Esophagus mucosa (tissue), 1 donor: ENCODE measurements around the gene FZR1. TPM values are rescaled to one million over a fixed set of nuclear protein-coding genes. Genes with fewer than 3 reads are reported as not detected.

Source experiments
- ATAC-seq: fragments of 200-7000 bp; cut with Tn5 transposase; one replicate; pipeline ENCODE4 v1.9.1; 2020
- total RNA-seq: library from RNA; stranded (reverse); gene quantifications from one replicate; pipeline ENCODE4 v1.2.4, GENCODE V29; 2023
- donor health status: DM: yes; HTN: yes; CAD: no.

FZR1 gene
- total RNA-seq, 1 donor from 2014 or later: 38.5 TPM

GRCh38 chr19:3474010-3474409 is 32.1 kb upstream of the FZR1 start:
- ATAC-seq: no peak

DNA sequence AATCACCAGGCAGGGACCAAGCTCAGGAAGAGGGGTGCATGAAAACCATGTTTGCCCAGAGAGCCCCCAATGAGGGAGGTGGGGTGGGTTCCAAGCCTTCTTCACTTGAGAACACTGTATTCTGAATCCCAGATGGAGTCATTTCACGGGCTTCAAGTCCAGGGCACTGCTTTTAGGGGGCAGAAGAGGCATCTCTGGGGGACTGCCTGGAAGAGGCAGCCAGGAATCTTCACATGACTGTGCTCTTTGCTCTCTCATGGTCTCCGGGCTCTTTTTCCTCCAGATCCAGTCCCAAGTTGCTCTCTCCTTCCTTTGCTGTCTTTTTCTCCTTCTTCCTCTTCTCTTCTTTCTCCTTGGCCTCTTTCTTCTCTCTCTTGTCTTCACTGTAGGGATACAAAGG is 31.5 kb upstream of the FZR1 start:
- ATAC-seq: no peak

GRCh38 chr19:3475449-3475848 is 30.7 kb upstream of the FZR1 start:
- no peak for ATAC-seq

GRCh38 chr19:3476830-3477229 is 29.3 kb upstream of the FZR1 start:
- no peak for ATAC-seq

DNA sequence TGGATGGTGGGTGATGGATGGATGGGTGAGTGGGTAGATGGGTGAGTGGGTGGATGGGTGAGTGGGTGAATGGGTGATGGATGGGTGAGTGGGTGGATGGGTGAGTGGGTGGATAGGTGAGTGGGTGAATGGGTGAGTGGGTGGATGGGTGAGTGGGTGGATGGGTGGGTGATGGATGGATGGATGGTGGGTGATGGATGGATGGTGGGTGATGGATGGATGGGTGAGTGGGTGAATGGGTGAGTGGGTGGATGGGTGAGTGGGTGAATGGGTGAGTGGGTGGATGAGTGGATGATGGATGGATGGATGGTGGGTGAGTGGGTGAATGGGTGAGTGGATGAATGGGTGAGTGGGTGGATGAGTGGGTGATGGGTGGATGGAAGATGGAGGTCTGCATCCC is 28.6 kb upstream of the FZR1 start:
- ATAC-seq: no peak

DNA sequence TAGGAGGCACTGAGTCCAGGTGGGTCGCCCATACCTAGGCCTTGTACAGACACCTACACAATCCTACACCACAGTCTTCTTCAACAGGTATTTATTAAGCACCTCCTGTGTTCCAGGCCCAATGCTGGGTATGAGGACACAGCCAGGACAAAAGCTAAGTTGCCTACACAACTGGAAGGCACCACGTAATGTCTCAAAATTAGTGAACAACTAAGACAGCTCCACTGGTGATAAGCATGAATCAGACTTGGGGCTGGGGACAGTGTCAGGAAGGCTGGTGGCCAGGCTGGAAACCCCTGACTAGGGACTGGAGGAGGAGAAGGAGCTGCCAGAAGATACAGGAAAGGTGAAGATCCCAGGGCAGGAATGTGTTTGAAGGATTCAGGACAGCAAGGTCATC is 28.2 kb upstream of the FZR1 start:
- no peak for ATAC-seq

- no peak for ATAC-seq
Observed at GRCh38 chr19:3478409-3479176, 27.5 kb upstream of the FZR1 start.

DNA sequence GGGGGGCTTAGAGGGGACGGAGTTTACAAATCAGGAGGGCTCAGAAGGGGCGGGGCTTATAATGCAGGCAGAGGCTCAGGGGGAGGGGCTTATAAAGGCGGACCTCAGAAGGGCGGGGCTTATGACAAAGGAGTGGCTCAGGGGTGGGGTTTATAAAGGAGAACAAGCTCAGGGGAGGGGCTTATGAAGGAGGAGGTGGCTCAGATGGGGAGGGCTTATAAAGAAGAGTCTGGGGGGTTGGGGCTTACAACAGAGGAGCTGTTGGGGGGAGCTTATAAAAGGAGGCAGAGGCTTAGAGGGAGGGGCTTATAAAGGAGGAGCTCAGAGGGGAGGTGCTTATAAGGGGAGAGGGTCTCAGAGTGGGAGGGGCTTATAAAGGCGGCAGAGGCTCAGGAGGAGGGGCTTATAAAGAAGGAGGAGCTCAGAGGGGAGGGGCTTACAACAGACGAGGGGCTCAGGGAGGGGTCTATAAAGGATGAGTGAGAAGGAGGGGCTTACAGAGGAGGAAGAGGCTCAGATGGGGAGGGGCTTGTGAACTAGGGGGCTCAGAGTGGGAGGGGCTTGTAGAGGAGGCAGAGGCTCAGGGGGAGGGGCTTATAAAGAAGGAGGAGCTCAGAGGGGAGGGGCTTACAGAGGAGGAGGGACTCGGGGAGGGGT is 26.8 kb upstream of the FZR1 start:
- peak; percentile 28 for ATAC-seq

DNA sequence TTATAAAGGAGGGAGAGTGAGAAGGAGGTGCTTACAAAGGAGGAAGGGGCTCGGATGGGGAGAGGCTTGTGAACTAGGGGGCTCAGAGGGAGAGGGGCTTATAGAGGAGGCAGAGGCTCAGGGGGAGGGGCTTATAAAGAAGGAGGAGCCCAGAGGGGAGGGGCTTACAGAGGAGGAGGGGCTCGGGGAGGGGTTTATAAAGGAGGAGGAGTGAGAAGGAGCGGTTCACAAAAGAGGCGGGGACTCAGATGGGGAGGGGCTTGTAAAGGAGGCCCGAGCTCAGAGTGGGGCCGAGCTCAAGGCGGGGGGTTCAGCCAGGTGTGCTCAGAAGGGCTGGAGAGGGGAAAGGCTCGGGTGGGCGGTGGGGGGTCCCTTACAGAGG is 26.3 kb upstream of the FZR1 start:
- ATAC-seq: no peak

GRCh38 chr19:3480383-3481091 is 25.6 kb upstream of the FZR1 start, which contains the start of gene SMIM24:
TSS of gene SMIM24 (minus strand) at chr19:3480525. CDS start at chr19:3480463, 62 bp downstream.
- ATAC-seq: no peak

- ATAC-seq: no peak
Observed at GRCh38 chr19:3481241-3482090, 24.6 kb upstream of the FZR1 start.

GRCh38 chr19:3482507-3483225 is 23.4 kb upstream of the FZR1 start:
- ATAC-seq: no peak

- no peak for ATAC-seq
Observed at GRCh38 chr19:3483226-3483628, 22.9 kb upstream of the FZR1 start, which contains the start of gene SMIM44. TSS of gene SMIM44 (minus strand) at chr19:3483441. CDS start at chr19:3483403, 38 bp downstream.

DNA sequence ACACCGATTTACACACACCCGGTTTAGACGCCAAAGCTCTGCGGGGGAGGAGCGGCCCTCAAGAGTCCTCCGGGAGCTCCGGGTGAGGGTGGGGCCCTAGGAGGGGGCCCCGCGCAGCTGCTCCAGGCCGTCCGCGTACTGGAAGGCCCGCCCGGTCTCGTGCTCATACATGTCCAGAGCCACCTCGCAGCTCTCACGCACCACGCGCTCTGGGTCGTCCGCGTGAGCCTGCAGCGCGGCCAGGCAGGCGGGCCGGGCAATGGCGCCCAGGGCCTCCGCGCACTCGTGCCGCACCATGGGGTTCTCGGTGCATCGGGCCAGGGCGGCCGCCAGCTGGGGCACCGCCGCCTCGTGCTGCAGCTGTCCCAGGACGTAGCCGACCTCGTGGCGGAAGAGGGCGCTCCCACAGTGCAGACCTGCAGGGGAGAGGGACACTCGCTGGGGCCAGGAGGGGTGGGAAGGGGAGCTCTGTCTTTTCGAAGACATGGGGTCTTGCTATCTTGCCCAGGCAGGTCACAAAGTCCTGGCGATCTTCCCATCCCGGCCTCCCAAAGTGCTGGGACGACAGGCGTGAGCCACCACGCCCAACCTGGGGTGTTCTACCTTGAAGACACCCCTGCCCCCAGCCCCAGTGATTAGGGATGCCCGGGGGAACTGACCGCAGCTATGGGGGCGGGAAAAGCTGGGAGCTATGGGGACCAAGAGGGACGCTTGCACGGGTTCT is 14.6 kb upstream of the FZR1 start:
- ATAC-seq: peak; percentile 10

- no peak for ATAC-seq
Observed at GRCh38 chr19:3492131-3492839, 13.8 kb upstream of the FZR1 start.

- no peak for ATAC-seq
Observed at GRCh38 chr19:3492919-3493318, 13.2 kb upstream of the FZR1 start.

GRCh38 chr19:3493651-3494050 is 12.5 kb upstream of the FZR1 start:
- ATAC-seq: no peak

- peak; percentile 27 for ATAC-seq
Observed at GRCh38 chr19:3494051-3494450, 12.1 kb upstream of the FZR1 start.

DNA sequence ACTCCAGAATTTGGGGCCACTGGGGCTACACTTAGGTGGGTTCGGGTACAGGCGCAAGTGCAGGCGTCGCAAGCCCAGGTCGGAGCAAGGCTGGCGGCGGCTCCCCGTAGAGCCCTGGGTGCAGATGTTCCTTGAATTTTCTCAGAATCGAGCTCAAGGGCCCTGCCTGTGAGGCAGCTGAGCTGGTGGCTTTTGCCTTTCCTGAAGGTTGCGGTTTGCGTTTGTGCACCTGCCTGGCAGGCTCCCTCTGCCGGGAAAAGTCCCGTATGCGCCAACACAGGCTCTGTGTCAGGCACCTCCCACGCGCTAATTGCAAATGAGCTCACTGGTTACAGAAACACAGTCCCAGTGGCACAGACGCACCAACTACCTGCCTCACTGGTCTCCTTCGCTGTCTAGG is 11.6 kb upstream of the FZR1 start:
- peak; percentile 24 for ATAC-seq
